ENCODE measurements around the gene HAGH.

DNA sequence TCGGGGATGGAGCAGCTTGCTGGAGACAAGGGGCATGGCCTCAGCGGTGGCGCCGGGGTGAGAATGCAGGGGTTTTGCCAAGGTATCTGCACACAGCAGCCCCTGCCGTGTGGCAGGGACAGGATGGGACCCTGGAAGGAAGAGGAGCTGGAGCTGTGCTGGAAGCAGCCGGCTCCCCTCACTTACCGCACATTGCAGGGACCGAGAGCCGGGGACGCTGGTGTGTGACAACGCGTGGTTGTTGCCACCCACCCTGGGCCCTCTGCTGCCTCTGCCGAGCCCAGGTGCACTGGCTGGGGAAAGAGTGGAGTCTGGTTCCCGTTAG is 40.8 kb downstream of the HAGH start:
- TF ChIP-seq POLR2A (IDR thresholded peaks at IDR 0.05) (no peak), CTCF (IDR thresholded peaks at IDR 0.05) (no peak)

Measured in right lobe of liver (tissue), 4 donors.